Measurements from ENCODE around the gene FAM184A. TPM values are rescaled to one million over a fixed set of nuclear protein-coding genes. Genes with fewer than 3 reads are reported as not detected.

Gene FAM184A
- total RNA-seq, 1 donor from 2014 or later = 0.59 TPM

DNA sequence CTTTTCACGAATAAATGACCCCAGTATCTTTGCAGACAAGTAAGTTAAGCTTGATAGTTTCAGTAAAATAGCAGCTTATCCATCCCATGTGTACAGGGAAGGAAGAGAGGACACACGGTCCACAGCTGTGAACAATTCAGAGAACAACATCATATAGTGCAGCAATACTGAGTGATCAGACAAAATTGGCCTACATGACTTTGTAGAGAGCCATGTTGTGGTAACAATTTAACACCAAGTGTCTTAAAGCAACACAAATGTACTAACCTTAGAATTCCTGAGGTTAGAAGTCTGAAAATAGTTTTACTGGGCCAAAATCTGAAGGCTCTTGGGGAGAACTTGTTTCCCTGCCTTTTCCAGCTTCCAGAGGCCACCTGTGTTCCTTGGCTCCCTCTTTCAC lies 12.5 kb downstream of the FAM184A start:
- Mint-ChIP-seq H3K27ac (ENCODE audit: unreplicated experiment) (no peak overlapping the region), H3K9me3 (ENCODE audit: unreplicated experiment) (no peaks in the 10 kb centered on the region), H3K27me3 (ENCODE audit: unreplicated experiment) (peaks cover 14% of the 10 kb centered on the region), H3K4me3 (ENCODE audit: unreplicated experiment) (no peak overlapping the region), H3K36me3 (ENCODE audit: unreplicated experiment) (no peaks in the 10 kb centered on the region), H3K4me1 (ENCODE audit: unreplicated experiment) (no peaks in the 10 kb centered on the region)
- TF ChIP-seq, protein P1, sequence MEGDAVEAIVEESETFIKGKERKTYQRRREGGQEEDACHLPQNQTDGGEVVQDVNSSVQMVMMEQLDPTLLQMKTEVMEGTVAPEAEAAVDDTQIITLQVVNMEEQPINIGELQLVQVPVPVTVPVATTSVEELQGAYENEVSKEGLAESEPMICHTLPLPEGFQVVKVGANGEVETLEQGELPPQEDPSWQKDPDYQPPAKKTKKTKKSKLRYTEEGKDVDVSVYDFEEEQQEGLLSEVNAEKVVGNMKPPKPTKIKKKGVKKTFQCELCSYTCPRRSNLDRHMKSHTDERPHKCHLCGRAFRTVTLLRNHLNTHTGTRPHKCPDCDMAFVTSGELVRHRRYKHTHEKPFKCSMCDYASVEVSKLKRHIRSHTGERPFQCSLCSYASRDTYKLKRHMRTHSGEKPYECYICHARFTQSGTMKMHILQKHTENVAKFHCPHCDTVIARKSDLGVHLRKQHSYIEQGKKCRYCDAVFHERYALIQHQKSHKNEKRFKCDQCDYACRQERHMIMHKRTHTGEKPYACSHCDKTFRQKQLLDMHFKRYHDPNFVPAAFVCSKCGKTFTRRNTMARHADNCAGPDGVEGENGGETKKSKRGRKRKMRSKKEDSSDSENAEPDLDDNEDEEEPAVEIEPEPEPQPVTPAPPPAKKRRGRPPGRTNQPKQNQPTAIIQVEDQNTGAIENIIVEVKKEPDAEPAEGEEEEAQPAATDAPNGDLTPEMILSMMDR (IDR thresholded peaks at IDR 0.05) = no peak
- DNase-seq (ENCODE audit: extremely low spot score, unreplicated experiment) = no peak

DNA sequence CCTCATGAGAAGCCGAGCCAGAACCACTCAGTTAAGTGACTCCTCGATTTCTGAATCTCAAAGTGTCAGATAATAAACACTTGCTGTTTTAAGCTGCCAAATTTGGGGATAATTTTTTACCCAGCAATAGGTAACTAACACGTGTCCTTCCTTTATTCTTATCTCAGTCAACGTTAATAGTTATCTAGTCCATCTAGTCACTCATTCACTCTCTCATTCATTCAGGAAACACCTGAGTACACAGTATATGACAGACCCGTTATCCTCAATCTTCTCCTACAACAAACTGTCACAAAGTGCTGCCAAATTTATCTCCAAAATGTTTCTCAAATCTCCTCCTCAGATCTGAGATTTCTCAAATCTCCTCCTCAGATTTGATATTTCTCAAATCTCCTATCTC lies 13.1 kb downstream of the FAM184A start:
- Mint-ChIP-seq H3K4me1 (ENCODE audit: unreplicated experiment) (no peaks in the 10 kb centered on the region), H3K36me3 (ENCODE audit: unreplicated experiment) (no peaks in the 10 kb centered on the region), H3K27ac (ENCODE audit: unreplicated experiment) (no peak overlapping the region), H3K27me3 (ENCODE audit: unreplicated experiment) (peaks cover 10% of the 10 kb centered on the region), H3K4me3 (ENCODE audit: unreplicated experiment) (no peak overlapping the region), H3K9me3 (ENCODE audit: unreplicated experiment) (no peaks in the 10 kb centered on the region)
- TF ChIP-seq, protein P1 (IDR thresholded peaks at IDR 0.05) = no peak
- no peak for DNase-seq (ENCODE audit: extremely low spot score, unreplicated experiment)

GRCh38 chr6:119063491-119063890 lies 15.0 kb downstream of the FAM184A start:
- Mint-ChIP-seq H3K36me3 (ENCODE audit: unreplicated experiment) (no peaks in the 10 kb centered on the region), H3K4me1 (ENCODE audit: unreplicated experiment) (no peaks in the 10 kb centered on the region), H3K27me3 (ENCODE audit: unreplicated experiment) (peaks cover 10% of the 10 kb centered on the region), H3K27ac (ENCODE audit: unreplicated experiment) (no peak overlapping the region), H3K9me3 (ENCODE audit: unreplicated experiment) (no peaks in the 10 kb centered on the region), H3K4me3 (ENCODE audit: unreplicated experiment) (no peak overlapping the region)
- TF ChIP-seq, protein P1 (IDR thresholded peaks at IDR 0.05) = no peak
- DNase-seq (ENCODE audit: extremely low spot score, unreplicated experiment) = no peak

DNA sequence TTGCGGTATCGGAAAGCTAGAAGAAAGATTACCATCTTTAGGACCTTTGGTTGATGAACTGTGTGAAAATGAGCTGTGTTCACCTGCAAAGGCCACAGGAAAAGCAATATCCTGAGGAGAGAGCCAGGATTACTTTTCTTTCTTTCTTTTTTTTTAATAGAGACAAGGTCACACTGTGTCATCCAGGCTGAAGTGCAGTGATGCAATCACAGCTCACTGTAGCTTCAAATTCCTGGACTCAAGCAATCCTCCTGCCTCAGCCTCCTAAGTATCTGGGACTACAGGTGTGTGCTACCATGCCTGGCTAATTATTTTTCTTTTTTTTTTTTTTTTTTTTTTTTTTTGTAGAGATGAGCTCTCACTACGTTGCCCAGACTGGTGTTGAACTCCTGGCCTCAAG lies 17.2 kb downstream of the FAM184A start:
- H3K36me3 Mint-ChIP-seq (ENCODE audit: unreplicated experiment) = no peaks in the 10 kb centered on the region
- H3K27ac Mint-ChIP-seq (ENCODE audit: unreplicated experiment) = no peak overlapping the region
- H3K9me3 Mint-ChIP-seq (ENCODE audit: unreplicated experiment) = no peaks in the 10 kb centered on the region
- no peak for DNase-seq (ENCODE audit: extremely low spot score, unreplicated experiment)
- H3K4me3 Mint-ChIP-seq (ENCODE audit: unreplicated experiment) = no peak overlapping the region
- TF ChIP-seq, protein P1 (IDR thresholded peaks at IDR 0.05) = no peak
- peaks cover 7% of the 10 kb centered on the region for H3K27me3 Mint-ChIP-seq (ENCODE audit: unreplicated experiment)
- H3K4me1 Mint-ChIP-seq (ENCODE audit: unreplicated experiment) = no peaks in the 10 kb centered on the region

- TF ChIP-seq, protein P1 (IDR thresholded peaks at IDR 0.05) = no peak
- Mint-ChIP-seq H3K4me3 (ENCODE audit: unreplicated experiment) (no peak overlapping the region), H3K27ac (ENCODE audit: unreplicated experiment) (no peak overlapping the region), H3K4me1 (ENCODE audit: unreplicated experiment) (no peaks in the 10 kb centered on the region), H3K9me3 (ENCODE audit: unreplicated experiment) (no peaks in the 10 kb centered on the region), H3K36me3 (ENCODE audit: unreplicated experiment) (no peaks in the 10 kb centered on the region), H3K27me3 (ENCODE audit: unreplicated experiment) (peaks cover 7% of the 10 kb centered on the region)
- DNase-seq (ENCODE audit: extremely low spot score, unreplicated experiment) = no peak
These were observed 18.1 kb downstream of the FAM184A start for GRCh38 chr6:119060255-119060907.

Data from osteocyte (in vitro differentiated cells).